B cell (primary cell): ENCODE results near the gene F2RL3. TPM values are rescaled to one million over a fixed set of nuclear protein-coding genes. Genes with fewer than 3 reads are reported as not detected.

Experiments
- ATAC-seq: fragments of 200-7000 bp; cut with Tn5 transposase; one replicate; pipeline ENCODE4 v1.10.0; 2021; ENCODE audit warnings: low read depth, mild to moderate bottlenecking, moderate number of reproducible peaks, moderate library complexity
- CTCF ChIA-PET: fragments of 350-600 bp; sonication (Branson Sonifier 250); formaldehyde crosslinking; loops from one replicate; lab custom pipeline; 2021; ENCODE audit warnings: antibody characterized with exemption, inconsistent platforms; lab: Charles Lee
- POLR2A ChIA-PET: fragments of 350-600 bp; sonication (Branson Sonifier 250); formaldehyde crosslinking; loops from one replicate; lab custom pipeline; 2021; ENCODE audit warnings: antibody characterized with exemption; lab: Charles Lee
- DNase-seq: peaks from one replicate; pipeline ENCODE4 v3.0.0; 2013
- H2AFZ ChIP-seq: 2 replicates; pipeline ENCODE4 v1.6.1; 2012; ENCODE audit warnings: mild to moderate bottlenecking, low read depth, low read length; ENCODE audit not compliant: insufficient read depth, poor library complexity, severe bottlenecking
- H3K27ac ChIP-seq, 2 donors: 1 replicate in 1 of 2; 2 replicates in 1 of 2; pipeline ENCODE4 v1.5.1; 2012 to 2013; ENCODE audit warnings: low read length in 2 of 2, mild to moderate bottlenecking in 2 of 2, moderate library complexity in 1 of 2
- H3K27me3 ChIP-seq, 4 experiments: fragments of 200-600 bp in 1 of 4; sonication (generic) in 1 of 4; replicated peaks in 1 of 4; 1 replicate in 2 of 4; 2 replicates in 2 of 4; pipeline versions ENCODE4 v1.6.1 to v1.7.0; 2013 to 2016; ENCODE audit warnings: low read length in 3 of 4, mild to moderate bottlenecking in 2 of 4, mixed read lengths in 1 of 4, moderate library complexity in 1 of 4; ENCODE audit not compliant: insufficient read depth in 4 of 4, control insufficient read depth in 3 of 4; ENCODE audit errors: control extremely low read depth in 1 of 4
- H3K36me3 ChIP-seq, 2 experiments: replicated peaks in 1 of 2; 1 replicate in 1 of 2; 2 replicates in 1 of 2; pipeline versions ENCODE4 v1.6.1 to v1.7.1; 2013; ENCODE audit warnings: low read length in 1 of 2; ENCODE audit not compliant: insufficient read depth in 2 of 2, control insufficient read depth in 1 of 2; ENCODE audit errors: control extremely low read depth in 1 of 2, extremely low read depth in 1 of 2
- H3K4me1 ChIP-seq, 2 donors: fragments of 200-600 bp in 1 of 2; sonication (generic) in 1 of 2; 1 replicate in 1 of 2; 2 replicates in 1 of 2; pipeline versions ENCODE4 v1.5.1 to v1.6.1; 2013 to 2017; ENCODE audit warnings: low read length in 2 of 2; ENCODE audit not compliant: control insufficient read depth in 2 of 2, insufficient read depth in 2 of 2
- H3K4me2 ChIP-seq: replicated peaks from 2 replicates; pipeline ENCODE3; 2012; ENCODE audit warnings: mild to moderate bottlenecking, low read depth, low read length; ENCODE audit not compliant: poor library complexity, severe bottlenecking
- H3K4me3 ChIP-seq, 5 experiments: fragments of 200-600 bp in 1 of 5; sonication (generic) in 1 of 5; 1 replicate in 3 of 5; 2 replicates in 2 of 5; pipeline versions ENCODE4 v1.5.1 to v1.7.0; 2011 to 2016; ENCODE audit warnings: low read length in 4 of 5, mild to moderate bottlenecking in 4 of 5, low read depth in 2 of 5, control low read depth in 1 of 5, moderate library complexity in 1 of 5; ENCODE audit not compliant: insufficient read depth in 1 of 5; ENCODE audit errors: control extremely low read depth in 1 of 5, extremely low read depth in 1 of 5
- H3K79me2 ChIP-seq: fragments of 200-600 bp; sonication (generic); one replicate; pipeline ENCODE4 v1.6.0; 2016; ENCODE audit warnings: low read length; ENCODE audit not compliant: control insufficient read depth, insufficient read depth
- H3K9ac ChIP-seq: fragments of 200-600 bp; sonication (generic); 2 replicates; pipeline ENCODE4 v1.6.1; 2017; ENCODE audit warnings: mild to moderate bottlenecking, low read length, moderate library complexity
- H3K9me3 ChIP-seq, 3 donors: one replicate each; pipeline versions ENCODE4 v1.6.1 to v1.7.1; 2013; ENCODE audit warnings: low read length in 2 of 3; ENCODE audit not compliant: control insufficient read depth in 2 of 3, insufficient read depth in 1 of 3; ENCODE audit errors: control extremely low read depth in 1 of 3
- H4K20me1 ChIP-seq: 2 replicates; pipeline ENCODE4 v1.6.0; 2012; ENCODE audit warnings: mild to moderate bottlenecking, low read length; ENCODE audit not compliant: insufficient read depth, control insufficient read depth, poor library complexity, severe bottlenecking
- H3K27ac Mint-ChIP-seq: one replicate; pipeline ENCODE4 v1.8.0; 2021; ENCODE audit warnings: mixed read lengths
- H3K27me3 Mint-ChIP-seq: one replicate; pipeline ENCODE4 v1.8.0; 2021; ENCODE audit warnings: mixed read lengths
- H3K4me1 Mint-ChIP-seq: one replicate; pipeline ENCODE4 v1.8.0; 2021; ENCODE audit warnings: mixed read lengths
- H3K4me3 Mint-ChIP-seq: one replicate; pipeline ENCODE4 v1.8.0; 2021; ENCODE audit warnings: mixed read lengths
- H3K9me3 Mint-ChIP-seq: one replicate; pipeline ENCODE4 v1.8.0; 2022; ENCODE audit warnings: mixed read lengths; ENCODE audit not compliant: insufficient read depth
- CTCF ChIP-seq: fragments of 200-600 bp; IDR thresholded peaks from one replicate; pipeline ENCODE4 v1.8.0; 2022; ENCODE audit warnings: antibody characterized with exemption, mild to moderate bottlenecking
- EZH2 ChIP-seq: IDR thresholded peaks from 2 replicates; pipeline ENCODE4 v1.6.1; 2012; ENCODE audit warnings: borderline replicate concordance, low read depth, mild to moderate bottlenecking, moderate library complexity, low read length; ENCODE audit not compliant: insufficient read depth, poor library complexity, severe bottlenecking
- WGBS: methylation state at CpG from one replicate; pipeline ENCODE4 v1.1.5; 2013; ENCODE audit warnings: missing lambda C conversion rate; ENCODE audit not compliant: insufficient coverage; 5-methylcytosine and 5-hydroxymethylcytosine counted together
- intact Hi-C: fragments of 100-400 bp; cut with micrococcal nuclease; formaldehyde crosslinking; loops from one replicate; pipeline ENCODE4 v1.10.0; 2022
- polyA plus RNA-seq: library from polyadenylated mRNA; depleted of rRNA; stranded (reverse); fragments of >200 nt; gene quantifications from 2 replicates; pipeline ENCODE4 v1.2.3, GENCODE V29; 2012
- total RNA-seq, 2 donors: library from RNA; stranded (reverse); fragments of 120-200 nt in 1 of 2; gene quantifications; 1 replicate in 1 of 2; 2 replicates in 1 of 2; pipeline versions ENCODE4 v1.2.3 to v1.2.4, GENCODE V29; 2013 to 2022

The F2RL3 gene
- total and polyA plus RNA-seq, 2 donors (not counting 1 experiment from before 2014, with no cell fraction given): 0.01 to 1.1 TPM

GRCh38 chr19:16897029-16897855 is 8.4 kb downstream of the F2RL3 start:
- peak overlapping the region; percentile 72 for H3K9ac ChIP-seq
- ATAC-seq (peak; percentile 68), DNase-seq (peak; percentile 85)
- POLR2A ChIA-PET: interaction anchor here (0.6 kb wide), 1 partner anchor 268 kb away, joined by 3 read pairs; no protein-coding TSS in a partner anchor
- peak overlapping the region; percentile 100 for H3K4me2 ChIP-seq
- peak overlapping the region in 4 of 5 experiments; percentile 47 to 84 (median 65) for H3K4me3 ChIP-seq
- H3K9me3 ChIP-seq: peaks cover 0 to 4% (median 0%) of the 10 kb centered on the region in 3 donors
- H3K36me3 ChIP-seq: no peaks in the 10 kb centered on the region
- H3K79me2 ChIP-seq: no peaks in the 10 kb centered on the region
- Mint-ChIP-seq H3K27ac (peak overlapping the region; percentile 46), H3K27me3 (no peaks in the 10 kb centered on the region), H3K4me1 (peaks cover 40% of the 10 kb centered on the region), H3K4me3 (peak overlapping the region; percentile 88), H3K9me3 (no peaks in the 10 kb centered on the region)
- CTCF ChIA-PET: interaction anchor here (0.7 to 1.5 kb wide), 2 partner anchors 125 to 369 kb away, joined by 3 read pairs; no protein-coding TSS in a partner anchor
- H3K27ac ChIP-seq: no peak overlapping the region
- H3K27me3 ChIP-seq: peaks cover 0 to 11% (median 2%) of the 10 kb centered on the region in 4 experiments
- intact Hi-C loops: loop anchor here (2.0 to 10.0 kb wide), 4 partner anchors 62 to 408 kb away; partner anchors contain the start of genes ABHD8, DDA1, MRPL34 and NWD1
- WGBS: 2% methylated on average over 41 of the region's 68 CpGs
- H3K4me1 ChIP-seq: peaks cover 35 to 52% of the 10 kb centered on the region in 2 donors
- peak overlapping the region; percentile 84 for H2AFZ ChIP-seq
- H4K20me1 ChIP-seq: no peaks in the 10 kb centered on the region
- TF ChIP-seq CTCF (no peak), EZH2 (no peak)
